Measurements from ENCODE around the gene TUSC1. TPM values are rescaled to one million over a fixed set of nuclear protein-coding genes. Genes with fewer than 3 reads are reported as not detected.
"Not testable (repeated sequence)": the region's sequence is repeated elsewhere in the genome, so short reads cannot be mapped to it uniquely, and the experiment has no call there.

The TUSC1 gene
- total RNA-seq, 2 experiments from 2014 or later, result 0.25 to 0.38 TPM

- TF ChIP-seq CTCF (IDR thresholded peaks at IDR 0.05), result no peak
- H3K4me3 Mint-ChIP-seq, result peak overlapping the region; percentile 39
- peaks cover 12% of the 10 kb centered on the region for H3K27me3 Mint-ChIP-seq
- no peak overlapping the region for H3K27ac Mint-ChIP-seq
- H3K36me3 Mint-ChIP-seq (ENCODE audit: low read depth), result peaks cover 2% of the 10 kb centered on the region
- H3K4me1 Mint-ChIP-seq (ENCODE audit: low read depth), result no peaks in the 10 kb centered on the region
- peaks cover 3% of the 10 kb centered on the region for H3K9me3 Mint-ChIP-seq
- ATAC-seq (peak; percentile 34), DNase-seq (peak; percentile 5)
- ChIA-PET POLR2A (no interaction called here), CTCF (no interaction called here)
- intact Hi-C loops (cut with micrococcal nuclease), result no loop called here
Observed at GRCh38 chr9:25677301-25678146, 720 bp downstream of the TUSC1 start.

DNA sequence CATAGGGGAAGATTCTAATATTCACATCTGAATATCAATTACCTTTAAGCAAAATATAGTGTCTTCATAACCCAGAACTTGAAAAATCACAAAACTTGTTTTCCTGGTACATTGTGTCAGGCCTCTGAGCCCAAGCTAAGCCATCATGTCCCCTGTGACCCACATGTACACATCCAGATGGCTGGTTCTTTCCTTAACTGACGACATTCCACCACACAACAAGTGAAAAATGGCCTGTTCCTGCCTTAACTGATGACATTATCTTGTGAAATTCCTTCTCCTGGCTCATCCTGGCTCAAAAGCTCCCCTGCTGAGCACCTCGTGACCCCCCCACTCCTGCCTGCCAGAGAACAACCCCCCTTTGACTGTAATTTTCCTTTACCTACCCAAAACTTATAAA is 2.4 kb downstream of the TUSC1 start:
- H3K4me3 Mint-ChIP-seq; POLR2A ChIA-PET; CTCF ChIA-PET; intact Hi-C loops (cut with micrococcal nuclease); ATAC-seq; H3K27ac Mint-ChIP-seq; H3K36me3 Mint-ChIP-seq (ENCODE audit: low read depth); DNase-seq; H3K9me3 Mint-ChIP-seq; H3K4me1 Mint-ChIP-seq (ENCODE audit: low read depth): not testable (repeated sequence)
- peaks cover 12% of the 10 kb centered on the region for H3K27me3 Mint-ChIP-seq

GRCh38 chr9:25658571-25658970 is 19.7 kb downstream of the TUSC1 start:
- H3K27ac Mint-ChIP-seq, result no peak overlapping the region
- H3K4me1 Mint-ChIP-seq (ENCODE audit: low read depth), result no peaks in the 10 kb centered on the region
- no peak for DNase-seq
- H3K4me3 Mint-ChIP-seq, result no peak overlapping the region
- H3K27me3 Mint-ChIP-seq, result no peaks in the 10 kb centered on the region
- no peaks in the 10 kb centered on the region for H3K36me3 Mint-ChIP-seq (ENCODE audit: low read depth)
- intact Hi-C loops (cut with micrococcal nuclease), result no loop called here
- CTCF ChIA-PET, result no interaction called here
- ATAC-seq, result no peak
- POLR2A ChIA-PET, result no interaction called here
- H3K9me3 Mint-ChIP-seq, result peaks cover 7% of the 10 kb centered on the region
- no peak for TF ChIP-seq CTCF (IDR thresholded peaks at IDR 0.05)

DNA sequence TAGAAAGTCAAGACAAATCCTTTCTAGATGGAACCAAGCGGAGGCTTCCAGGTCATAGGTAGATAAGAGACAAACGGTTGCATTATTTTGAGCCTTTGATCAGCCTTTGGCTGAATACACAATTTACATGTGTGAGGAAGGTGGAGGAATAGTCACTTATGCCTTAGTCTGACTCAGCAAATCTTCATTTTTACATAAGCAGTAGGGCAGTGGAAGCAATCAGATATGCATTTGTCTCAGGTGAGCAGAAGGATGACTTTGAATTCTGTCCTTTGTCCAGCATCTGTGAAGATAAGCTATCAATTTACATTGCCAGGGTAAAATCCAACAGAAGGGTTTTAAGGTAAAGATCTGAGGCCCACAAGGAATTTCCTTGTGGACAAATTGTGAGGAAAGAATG is 23.8 kb downstream of the TUSC1 start:
- H3K27ac Mint-ChIP-seq, result no peak overlapping the region
- ATAC-seq (no peak), DNase-seq (no peak)
- no peak overlapping the region for H3K4me3 Mint-ChIP-seq
- H3K4me1 Mint-ChIP-seq (ENCODE audit: low read depth), result no peaks in the 10 kb centered on the region
- no peaks in the 10 kb centered on the region for H3K36me3 Mint-ChIP-seq (ENCODE audit: low read depth)
- no peaks in the 10 kb centered on the region for H3K27me3 Mint-ChIP-seq
- POLR2A ChIA-PET, result no interaction called here
- TF ChIP-seq CTCF (IDR thresholded peaks at IDR 0.05), result no peak
- CTCF ChIA-PET, result no interaction called here
- peaks cover 7% of the 10 kb centered on the region for H3K9me3 Mint-ChIP-seq
- intact Hi-C loops (cut with micrococcal nuclease), result no loop called here

DNA sequence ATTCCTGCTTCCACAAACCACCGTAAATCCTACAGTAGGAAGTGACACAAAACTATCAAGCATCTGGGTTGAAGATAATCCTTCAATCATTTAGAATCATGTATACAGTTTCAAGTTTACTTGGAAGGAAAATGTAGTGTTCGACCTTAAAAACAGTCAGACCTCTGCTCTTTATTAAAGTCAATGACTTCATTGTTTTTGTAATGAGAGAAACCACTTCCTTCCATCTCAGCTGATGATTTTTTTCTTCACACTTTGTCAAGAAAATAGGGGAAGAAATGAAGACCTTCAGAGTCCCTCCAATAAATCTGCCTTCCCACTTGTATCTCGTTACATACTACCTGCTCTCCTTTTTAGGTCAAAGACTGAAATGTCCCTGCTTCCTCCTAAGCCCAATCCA is 30.1 kb downstream of the TUSC1 start:
- POLR2A ChIA-PET, result no interaction called here
- H3K4me1 Mint-ChIP-seq (ENCODE audit: low read depth), result no peaks in the 10 kb centered on the region
- ATAC-seq, result no peak

More for the DNA sequence above, 30.1 kb downstream of the TUSC1 start:
- Mint-ChIP-seq H3K36me3 (ENCODE audit: low read depth) (no peaks in the 10 kb centered on the region), H3K4me3 (no peak overlapping the region), H3K9me3 (peaks cover 6% of the 10 kb centered on the region), H3K27ac (no peak overlapping the region), H3K27me3 (no peaks in the 10 kb centered on the region)
- no peak for TF ChIP-seq CTCF (IDR thresholded peaks at IDR 0.05)
- intact Hi-C loops (cut with micrococcal nuclease), result no loop called here
- no peak for DNase-seq
- CTCF ChIA-PET, result no interaction called here

All from activated CD8-positive, alpha-beta T cell treated with anti-CD3 and anti-CD28 coated beads for 36 hours (primary cell).